ENCODE data around the gene COL17A1.

Gene COL17A1

DNA sequence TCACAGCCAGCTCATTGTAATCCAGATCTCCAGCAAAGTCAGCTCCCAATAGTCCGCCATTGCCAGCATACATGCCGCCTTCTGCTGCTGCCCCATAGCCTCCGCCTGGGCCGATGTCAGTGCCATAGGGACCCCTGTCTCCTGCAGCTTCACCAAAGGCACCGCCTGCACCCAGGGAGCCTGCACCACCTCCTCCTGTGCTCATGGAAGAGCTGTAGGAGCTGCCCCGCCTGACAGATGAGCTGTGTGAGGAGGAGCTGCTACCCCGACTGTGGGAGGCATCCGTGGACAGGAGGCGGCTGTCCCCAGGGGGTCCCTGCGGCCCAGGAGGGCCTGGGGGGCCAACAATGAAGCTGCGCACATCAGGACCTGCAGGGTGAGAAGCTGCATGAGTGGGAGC is 51.7 kb downstream of the COL17A1 start:
- intact Hi-C loops (cut with DNase I; ENCODE audit: low total_unique reads), result no loop called here
- H3K9me3 ChIP-seq, result no peaks in the 10 kb centered on the region
- H3K4me1 ChIP-seq, result no peaks in the 10 kb centered on the region
- TF ChIP-seq, protein P1, sequence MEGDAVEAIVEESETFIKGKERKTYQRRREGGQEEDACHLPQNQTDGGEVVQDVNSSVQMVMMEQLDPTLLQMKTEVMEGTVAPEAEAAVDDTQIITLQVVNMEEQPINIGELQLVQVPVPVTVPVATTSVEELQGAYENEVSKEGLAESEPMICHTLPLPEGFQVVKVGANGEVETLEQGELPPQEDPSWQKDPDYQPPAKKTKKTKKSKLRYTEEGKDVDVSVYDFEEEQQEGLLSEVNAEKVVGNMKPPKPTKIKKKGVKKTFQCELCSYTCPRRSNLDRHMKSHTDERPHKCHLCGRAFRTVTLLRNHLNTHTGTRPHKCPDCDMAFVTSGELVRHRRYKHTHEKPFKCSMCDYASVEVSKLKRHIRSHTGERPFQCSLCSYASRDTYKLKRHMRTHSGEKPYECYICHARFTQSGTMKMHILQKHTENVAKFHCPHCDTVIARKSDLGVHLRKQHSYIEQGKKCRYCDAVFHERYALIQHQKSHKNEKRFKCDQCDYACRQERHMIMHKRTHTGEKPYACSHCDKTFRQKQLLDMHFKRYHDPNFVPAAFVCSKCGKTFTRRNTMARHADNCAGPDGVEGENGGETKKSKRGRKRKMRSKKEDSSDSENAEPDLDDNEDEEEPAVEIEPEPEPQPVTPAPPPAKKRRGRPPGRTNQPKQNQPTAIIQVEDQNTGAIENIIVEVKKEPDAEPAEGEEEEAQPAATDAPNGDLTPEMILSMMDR (IDR thresholded peaks at IDR 0.05), result no peak
- no peak overlapping the region for H3K27ac ChIP-seq
- no peak for DNase-seq
- H3K36me3 ChIP-seq, result peaks cover 0 to 33% (median 12%) of the 10 kb centered on the region in 3 donors
- no peak overlapping the region for H3K4me3 ChIP-seq
- H3K27me3 ChIP-seq, result no peaks in the 10 kb centered on the region

DNA sequence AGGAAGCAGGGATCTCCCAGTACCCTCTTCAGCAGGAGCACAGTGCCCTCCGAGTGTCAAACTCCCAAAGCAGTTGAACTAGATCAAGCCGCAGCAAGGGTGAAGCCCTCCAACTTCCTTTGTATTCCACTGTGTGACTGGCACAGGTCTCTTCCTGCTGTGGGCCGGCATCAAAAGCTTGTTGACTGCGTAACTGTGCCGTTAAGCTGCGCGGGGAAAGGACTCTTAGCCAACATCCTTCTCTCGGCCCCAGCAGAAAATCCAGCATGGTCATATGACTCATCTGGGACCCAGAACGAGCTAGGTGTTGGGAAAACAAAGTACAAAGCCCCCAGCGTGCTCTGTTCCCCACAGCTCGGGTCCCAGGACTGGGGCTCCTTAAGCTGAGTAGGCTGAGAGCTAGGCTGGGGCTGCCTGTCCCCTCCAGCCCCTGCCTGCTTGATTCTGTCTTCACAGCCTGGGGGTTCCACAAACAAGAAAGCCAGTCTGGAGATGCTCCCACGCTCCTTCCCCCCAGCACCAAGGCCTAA is 52.2 kb downstream of the COL17A1 start:
- Histone ChIP-seq H3K9me3 (no peaks in the 10 kb centered on the region), H3K27me3 (no peaks in the 10 kb centered on the region), H3K36me3 (peaks cover 0 to 38% (median 12%) of the 10 kb centered on the region in 3 donors), H3K27ac (no peak overlapping the region), H3K4me3 (no peak overlapping the region), H3K4me1 (no peaks in the 10 kb centered on the region)
- no peak for DNase-seq
- intact Hi-C loops (cut with DNase I; ENCODE audit: low total_unique reads), result no loop called here
- TF ChIP-seq, protein P1 (IDR thresholded peaks at IDR 0.05), result no peak

DNA sequence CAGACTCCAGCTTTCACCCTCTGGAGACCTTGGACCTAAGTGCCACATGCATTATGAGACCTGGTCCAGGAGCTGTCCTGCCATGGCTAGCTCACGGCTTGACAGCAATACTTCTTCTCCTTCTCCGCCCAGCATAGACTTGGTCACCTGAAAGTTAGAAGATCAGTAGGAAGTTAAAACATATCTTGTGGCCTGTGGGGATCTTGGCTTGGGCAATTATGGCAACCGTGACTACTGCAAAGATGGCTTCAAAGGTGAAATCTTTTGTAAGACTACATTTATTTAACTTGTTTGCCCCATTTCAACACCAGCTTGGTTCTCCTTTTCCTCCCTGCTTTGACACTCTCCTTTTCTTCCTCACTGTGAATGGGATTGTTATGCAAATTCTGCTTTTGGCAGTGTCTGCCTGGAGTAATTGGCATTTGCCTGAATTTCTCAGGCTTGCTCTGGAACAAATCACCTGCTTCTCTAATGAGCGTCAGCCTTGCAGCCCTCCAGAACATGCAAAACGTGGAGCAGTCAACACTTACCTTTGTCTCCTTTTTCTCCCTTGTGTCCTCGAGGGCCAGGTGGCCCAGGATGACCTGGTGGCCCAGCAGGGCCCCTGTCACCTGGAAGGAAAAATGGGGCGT is 53.4 kb downstream of the COL17A1 start:
- Histone ChIP-seq H3K4me1 (no peaks in the 10 kb centered on the region), H3K27me3 (no peaks in the 10 kb centered on the region), H3K36me3 (peaks cover 7 to 48% (median 23%) of the 10 kb centered on the region in 3 donors), H3K27ac (no peak overlapping the region), H3K4me3 (no peak overlapping the region), H3K9me3 (no peaks in the 10 kb centered on the region)
- TF ChIP-seq, protein P1 (IDR thresholded peaks at IDR 0.05), result no peak
- DNase-seq, result no peak
- intact Hi-C loops (cut with DNase I; ENCODE audit: low total_unique reads), result no loop called here

DNA sequence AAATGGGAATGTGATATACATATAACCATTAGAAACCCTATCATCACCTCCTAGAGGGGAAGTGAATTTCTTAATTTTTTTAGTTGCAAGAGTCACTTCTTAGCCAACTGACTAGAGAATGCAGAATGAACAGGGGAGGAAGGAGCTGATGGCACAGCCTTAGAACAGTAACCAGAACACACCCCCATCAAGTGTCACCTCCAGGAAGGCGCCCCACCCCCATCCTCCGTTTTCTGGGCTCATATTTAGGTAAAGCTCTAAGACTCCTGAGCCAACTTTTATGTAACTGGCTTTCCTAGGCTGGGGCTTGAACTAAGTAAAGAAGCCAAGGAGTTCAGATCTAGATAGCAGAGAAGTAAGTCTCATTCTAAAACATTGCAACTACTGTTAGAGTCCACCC is 54.0 kb downstream of the COL17A1 start:
- H3K9me3 ChIP-seq, result no peaks in the 10 kb centered on the region
- H3K27ac ChIP-seq, result no peak overlapping the region
- DNase-seq, result no peak
- no peaks in the 10 kb centered on the region for H3K4me1 ChIP-seq
- H3K36me3 ChIP-seq, result peaks cover 7 to 48% (median 27%) of the 10 kb centered on the region in 3 donors
- H3K27me3 ChIP-seq, result no peaks in the 10 kb centered on the region
- TF ChIP-seq, protein P1 (IDR thresholded peaks at IDR 0.05), result no peak
- no peak overlapping the region for H3K4me3 ChIP-seq
- intact Hi-C loops (cut with DNase I; ENCODE audit: low total_unique reads), result no loop called here

DNA sequence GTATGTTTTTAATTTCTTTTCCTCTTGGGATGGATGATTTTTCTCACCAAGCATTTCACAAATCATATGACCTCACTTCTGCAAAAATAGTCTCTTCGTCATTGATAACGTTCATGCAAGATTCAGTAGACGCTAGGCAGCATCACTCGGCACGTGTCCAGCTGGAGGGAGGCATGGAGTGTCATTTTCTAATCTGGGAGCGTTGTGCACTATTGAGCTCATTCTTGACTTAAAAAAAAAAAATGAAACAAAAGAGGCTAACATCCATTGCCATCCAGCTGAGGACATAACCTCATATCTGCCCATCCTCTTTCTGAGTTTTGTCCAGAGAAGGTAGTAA is 56.2 kb downstream of the COL17A1 start:
- Histone ChIP-seq H3K27me3 (no peaks in the 10 kb centered on the region), H3K9me3 (no peaks in the 10 kb centered on the region), H3K36me3 (peaks cover 15 to 66% (median 40%) of the 10 kb centered on the region in 3 donors), H3K4me3 (no peak overlapping the region), H3K27ac (no peak overlapping the region), H3K4me1 (no peaks in the 10 kb centered on the region)
- intact Hi-C loops (cut with DNase I; ENCODE audit: low total_unique reads), result no loop called here
- DNase-seq, result no peak
- TF ChIP-seq, protein P1 (IDR thresholded peaks at IDR 0.05), result no peak

Measured in tibial artery (tissue), 4 donors.